HEK293 (cell line): ENCODE results near the gene PI4KA.

ENCODE experiments used
- CTCF ChIA-PET: fragments of 350-600 bp; formaldehyde crosslinking; extraction: SDS; loops from one replicate; lab custom pipeline; 2021; ENCODE audit warnings: antibody characterized with exemption; lab: Yijun Ruan, JAX
- POLR2A ChIA-PET: fragments of 300-600 bp; formaldehyde crosslinking; extraction: SDS; loops from one replicate; lab custom pipeline; 2020; ENCODE audit warnings: antibody characterized with exemption, inconsistent platforms; lab: Yijun Ruan, JAX
- H3K27ac ChIP-seq: fragments of 200-500 bp; sonication (Bioruptor generic); 2 replicates; pipeline ENCODE4 v1.5.1; 2014; ENCODE audit warnings: low read depth, low read length, control low read depth, inconsistent platforms; ENCODE audit errors: extremely low read depth
- H3K36me3 ChIP-seq, 2 experiments: fragments of 200-500 bp in 1 of 2; sonication (Bioruptor generic) in 1 of 2; 1 replicate in 1 of 2; 2 replicates in 1 of 2; pipeline ENCODE4 v1.5.1; 2014 to 2017; ENCODE audit warnings: inconsistent platforms in 2 of 2, low read length in 2 of 2; ENCODE audit not compliant: control insufficient read depth in 2 of 2, insufficient read depth in 1 of 2
- H3K4me1 ChIP-seq: fragments of 200-500 bp; sonication (Bioruptor generic); 2 replicates; pipeline ENCODE4 v1.5.1; 2014; ENCODE audit warnings: mild to moderate bottlenecking, low read length, inconsistent platforms; ENCODE audit not compliant: control insufficient read depth, insufficient read depth
- H3K4me3 ChIP-seq: 2 replicates; pipeline ENCODE4 v1.5.1; 2011; ENCODE audit warnings: low read depth, mild to moderate bottlenecking, control low read depth, low read length, moderate library complexity
- H3K9me3 ChIP-seq: fragments of 200-500 bp; sonication (Bioruptor generic); 2 replicates; pipeline ENCODE4 v1.5.1; 2014; ENCODE audit warnings: low read depth, low read length, inconsistent platforms; ENCODE audit not compliant: control insufficient read depth, insufficient read depth
- GLI2 ChIP-seq: fragments of 450-650 bp; formaldehyde crosslinking; IDR thresholded peaks from 2 replicates; pipeline ENCODE4; 2017; ENCODE audit warnings: missing biosample characterization, missing genetic modification characterization, low read depth, borderline replicate concordance
- PRDM2 ChIP-seq: fragments of 450-650 bp; formaldehyde crosslinking; IDR thresholded peaks from 2 replicates; pipeline ENCODE4 v1.5.1; 2016; ENCODE audit warnings: missing biosample characterization, missing genetic modification characterization, borderline replicate concordance
- SCRT1 ChIP-seq: fragments of 450-650 bp; formaldehyde crosslinking; IDR thresholded peaks from 2 replicates; pipeline ENCODE4 v1.5.1; 2016; ENCODE audit warnings: missing biosample characterization, missing genetic modification characterization, borderline replicate concordance
- WT1 ChIP-seq: fragments of 450-650 bp; formaldehyde crosslinking; IDR thresholded peaks from 2 replicates; pipeline ENCODE4 v1.5.1; 2016; ENCODE audit warnings: missing biosample characterization, missing genetic modification characterization
- ZBTB48 ChIP-seq: fragments of 450-650 bp; formaldehyde crosslinking; IDR thresholded peaks from 2 replicates; pipeline ENCODE4 v1.5.1; 2016; ENCODE audit warnings: missing biosample characterization, missing genetic modification characterization
- ZFP37 ChIP-seq: fragments of 450-650 bp; formaldehyde crosslinking; IDR thresholded peaks from 2 replicates; pipeline ENCODE4 v1.5.1; 2016; ENCODE audit warnings: missing biosample characterization, missing genetic modification characterization
- ZNF169 ChIP-seq: fragments of 450-650 bp; formaldehyde crosslinking; IDR thresholded peaks from 2 replicates; pipeline ENCODE4 v1.5.1; 2016; ENCODE audit warnings: missing biosample characterization, missing genetic modification characterization
- ZNF18 ChIP-seq: fragments of 450-650 bp; formaldehyde crosslinking; IDR thresholded peaks from 2 replicates; pipeline ENCODE4 v1.5.1; 2016; ENCODE audit warnings: missing biosample characterization, missing genetic modification characterization
- ZNF2 ChIP-seq: fragments of 450-650 bp; formaldehyde crosslinking; IDR thresholded peaks from 2 replicates; pipeline ENCODE4 v1.5.1; 2016; ENCODE audit warnings: missing biosample characterization, missing genetic modification characterization
- ZNF26 ChIP-seq: fragments of 450-650 bp; formaldehyde crosslinking; IDR thresholded peaks from 2 replicates; pipeline ENCODE4 v1.5.1; 2016; ENCODE audit warnings: missing biosample characterization, missing genetic modification characterization
- ZNF416 ChIP-seq: fragments of 450-650 bp; formaldehyde crosslinking; IDR thresholded peaks from 2 replicates; pipeline ENCODE4 v1.5.1; 2016; ENCODE audit warnings: missing biosample characterization, missing genetic modification characterization
- ZNF473 ChIP-seq: fragments of 450-650 bp; formaldehyde crosslinking; IDR thresholded peaks from 2 replicates; pipeline ENCODE4 v1.5.1; 2017; ENCODE audit warnings: missing biosample characterization, missing genetic modification characterization
- ZNF501 ChIP-seq: fragments of 450-650 bp; formaldehyde crosslinking; IDR thresholded peaks from 2 replicates; pipeline ENCODE4 v1.5.1; 2016; ENCODE audit warnings: missing biosample characterization, missing genetic modification characterization
- ZNF513 ChIP-seq: fragments of 450-650 bp; IDR thresholded peaks from 2 replicates; pipeline ENCODE4 v1.5.1; 2018; ENCODE audit warnings: missing biosample characterization, missing genetic modification characterization
- ZNF521 ChIP-seq: fragments of 450-650 bp; formaldehyde crosslinking; IDR thresholded peaks from 2 replicates; pipeline ENCODE4 v1.5.1; 2017; ENCODE audit warnings: missing biosample characterization, mild to moderate bottlenecking, missing genetic modification characterization
- ZNF558 ChIP-seq: fragments of 450-650 bp; formaldehyde crosslinking; IDR thresholded peaks from 2 replicates; pipeline ENCODE4 v1.5.1; 2016; ENCODE audit warnings: missing biosample characterization, missing genetic modification characterization
- ZNF580 ChIP-seq: fragments of 450-650 bp; formaldehyde crosslinking; IDR thresholded peaks from 2 replicates; pipeline ENCODE4 v1.5.1; 2016; ENCODE audit warnings: missing biosample characterization, missing genetic modification characterization
- ZNF701 ChIP-seq: fragments of 450-650 bp; formaldehyde crosslinking; IDR thresholded peaks from 2 replicates; pipeline ENCODE4 v1.5.1; 2016; ENCODE audit warnings: missing biosample characterization, missing genetic modification characterization
- ZSCAN23 ChIP-seq: fragments of 450-650 bp; formaldehyde crosslinking; IDR thresholded peaks from 2 replicates; pipeline ENCODE4 v1.5.1; 2016; ENCODE audit warnings: missing biosample characterization, missing genetic modification characterization

PI4KA gene

GRCh38 chr22:20811171-20811570 lies 47.4 kb downstream of the PI4KA start (continued):
- TF ChIP-seq ZNF18 (tag by site-specific recombination) (no peak), ZNF169 (no peak), PRDM2 (no peak), ZNF26 (no peak)

- H3K4me3 ChIP-seq: no peak overlapping the region
- CTCF ChIA-PET: interaction anchor here (0.7 kb wide), 1 partner anchor 24 kb away, joined by 3 read pairs; no protein-coding TSS in a partner anchor
Measured at GRCh38 chr22:20810645-20811044, 48.0 kb downstream of the PI4KA start.

More at GRCh38 chr22:20810645-20811044, 48.0 kb downstream of the PI4KA start:
- Histone ChIP-seq H3K9me3 (no peaks in the 10 kb centered on the region), H3K4me1 (no peaks in the 10 kb centered on the region), H3K36me3 (peaks cover 0 to 84% of the 10 kb centered on the region in 2 experiments; a peak in 2 of 3 replicates), H3K27ac (no peak overlapping the region)
- TF ChIP-seq WT1 (tag by site-specific recombination) (no peak), ZNF558 (no peak), GLI2 (tag by site-specific recombination) (no peak), ZNF473 (no peak), ZBTB48 (tag by site-specific recombination) (no peak), ZNF513 (tag by site-specific recombination) (no peak), ZNF416 (tag by site-specific recombination) (no peak), ZNF580 (tag by site-specific recombination) (no peak), ZNF521 (tag by site-specific recombination) (no peak), ZFP37 (tag by site-specific recombination) (no peak), PRDM2 (no peak), SCRT1 (tag by site-specific recombination) (no peak), ZSCAN23 (no peak), ZNF701 (tag by site-specific recombination) (no peak), ZNF501 (tag by site-specific recombination) (no peak), ZNF2 (no peak)
- TF ChIP-seq, all 188 proteins: peak for 0
- POLR2A ChIA-PET: no interaction called here
